ENCODE data around the gene HMGXB3. TPM values are rescaled to one million over a fixed set of nuclear protein-coding genes. Genes with fewer than 3 reads are reported as not detected.

The HMGXB3 gene
- total RNA-seq, 1 experiment from 2014 or later = 56.2 TPM

- ChIA-PET CTCF (no interaction called here), POLR2A (no interaction called here)
- no TSS peak for BruUV-seq (replicated peaks)
- no peak for TF ChIP-seq CTCF (IDR thresholded peaks at IDR 0.05)
- TF ChIP-seq TCF7L2 (IDR thresholded peaks at IDR 0.05; ENCODE audit: low read depth, low read length) = no peak
- TF ChIP-seq REST (IDR thresholded peaks at IDR 0.05; ENCODE audit: insufficient read depth in 1 of 2, low read depth in 2 of 2, low read length in 1 of 2) = no peak
- TF ChIP-seq SIN3A (IDR thresholded peaks at IDR 0.05; ENCODE audit: borderline replicate concordance, insufficient read depth, low read depth, low read length) = no peak
- in situ Hi-C loops (cut with HindIII; ENCODE audit: low pct_unique_long_range_greater_than_20kb, low sequenced_read_pairs) (no loop called here), intact Hi-C loops (cut with micrococcal nuclease; ENCODE audit: unreplicated experiment) (no loop called here)
- Histone ChIP-seq H3K9me3 (ENCODE audit: control insufficient read depth, insufficient read depth, low read depth, low read length) (no peaks in the 10 kb centered on the region), H3K27ac (ENCODE audit: low read length) (no peak overlapping the region), H3K4me1 (ENCODE audit: control insufficient read depth, insufficient read depth, low read length) (no peaks in the 10 kb centered on the region), H3K36me3 (ENCODE audit: control insufficient read depth, insufficient read depth, low read length) (no peaks in the 10 kb centered on the region), H3K4me3 (ENCODE audit: low read depth in 2 of 2, low read length in 2 of 2) (no peak overlapping the region), H3K27me3 (ENCODE audit: control insufficient read depth, insufficient read depth, low read length) (no peaks in the 10 kb centered on the region)
- ATAC-seq = no peak
- no peak for DNase-seq (ENCODE audit: low read depth, low spot score)
Observed at GRCh38 chr5:150070821-150071220, 70.3 kb downstream of the HMGXB3 start.

- CTCF ChIA-PET = no interaction called here
- POLR2A ChIA-PET = no interaction called here
- intact Hi-C loops (cut with micrococcal nuclease; ENCODE audit: unreplicated experiment) (no loop called here), in situ Hi-C loops (cut with HindIII; ENCODE audit: low pct_unique_long_range_greater_than_20kb, low sequenced_read_pairs) (no loop called here)
- no peaks in the 10 kb centered on the region for H3K9me3 ChIP-seq (ENCODE audit: control insufficient read depth, insufficient read depth, low read depth, low read length)
- ATAC-seq (no peak), DNase-seq (ENCODE audit: low read depth, low spot score) (no peak)
- BruUV-seq (replicated peaks) = no TSS peak
- no peaks in the 10 kb centered on the region for H3K36me3 ChIP-seq (ENCODE audit: control insufficient read depth, insufficient read depth, low read length)
- no peaks in the 10 kb centered on the region for H3K27me3 ChIP-seq (ENCODE audit: control insufficient read depth, insufficient read depth, low read length)
- no peak overlapping the region for H3K4me3 ChIP-seq (ENCODE audit: low read depth in 2 of 2, low read length in 2 of 2)
- H3K4me1 ChIP-seq (ENCODE audit: control insufficient read depth, insufficient read depth, low read length) = no peaks in the 10 kb centered on the region
- TF ChIP-seq POLR2AphosphoS5 (IDR thresholded peaks at IDR 0.05; ENCODE audit: low read depth, low read length) = no peak
- no peak for TF ChIP-seq REST (IDR thresholded peaks at IDR 0.05; ENCODE audit: insufficient read depth in 1 of 2, low read depth in 2 of 2, low read length in 1 of 2)
- no peak for TF ChIP-seq TCF7L2 (IDR thresholded peaks at IDR 0.05; ENCODE audit: low read depth, low read length)
- no peak for TF ChIP-seq CTCF (IDR thresholded peaks at IDR 0.05)
- TF ChIP-seq SIN3A (IDR thresholded peaks at IDR 0.05; ENCODE audit: borderline replicate concordance, insufficient read depth, low read depth, low read length) = no peak
- no peak overlapping the region for H3K27ac ChIP-seq (ENCODE audit: low read length)
Observed at GRCh38 chr5:150073086-150073625, 72.6 kb downstream of the HMGXB3 start.
